GM12878 (cell line): ENCODE results near the gene OXCT2. TPM values are rescaled to one million over a fixed set of nuclear protein-coding genes. Genes with fewer than 3 reads are reported as not detected.

ENCODE experiments used
- ATAC-seq: fragments of 200-7000 bp; cut with Tn5 transposase; 3 replicates; pipeline ENCODE4 v1.9.1; 2020; ENCODE audit warnings: mild to moderate bottlenecking, moderate library complexity
- BruUV-seq: library from RNA; stranded (reverse); fragments of 400-500 nt; replicated peaks from 2 replicates; lab custom pipeline; 2021; lab: Mats Ljungman, UMichigan
- CTCF ChIA-PET: fragments of 300-600 bp; sonication (Branson Sonifier 250); formaldehyde crosslinking; extraction: SDS; loops from one replicate; lab custom pipeline; 2021; ENCODE audit warnings: inconsistent platforms; lab: Yijun Ruan, JAX
- POLR2A ChIA-PET: fragments of 350-600 bp; formaldehyde crosslinking; extraction: SDS; loops from one replicate; lab custom pipeline; 2021; ENCODE audit warnings: inconsistent platforms; lab: Charles Lee
- RAD21 ChIA-PET: fragments of 300-600 bp; sonication (Branson Sonifier 250); formaldehyde crosslinking; loops from one replicate; lab custom pipeline; 2023; ENCODE audit warnings: antibody characterized with exemption; ENCODE audit not compliant: unreplicated experiment; lab: Charles Lee
- SMC1A ChIA-PET: fragments of 300-600 bp; sonication (Branson Sonifier 250); formaldehyde crosslinking; loops from one replicate; lab custom pipeline; 2023; ENCODE audit not compliant: unreplicated experiment, uncharacterized antibody; lab: Charles Lee
- DNase-seq: peaks from one replicate; pipeline ENCODE4 v3.0.0-alpha.2; 2011; ENCODE audit warnings: low read depth, low spot score
- FAIRE-seq: peaks from 3 replicates; lab custom pipeline; 2011; peaks lifted over from hg19 to GRCh38; lab: Jason Lieb, UNC
- H2AFZ ChIP-seq: 2 replicates; pipeline ENCODE4 v1.6.0; 2011; ENCODE audit warnings: low read depth, low read length, control low read depth; ENCODE audit not compliant: control insufficient read depth
- H3K27ac ChIP-seq: 2 replicates; pipeline ENCODE4 v1.5.1; 2011; ENCODE audit warnings: control low read depth; ENCODE audit not compliant: control insufficient read depth, insufficient read depth
- H3K27me3 ChIP-seq, 2 experiments: replicated peaks in 1 of 2; 2 replicates each; pipeline versions ENCODE4 v1.6.0 to v1.6.1; 2011; ENCODE audit warnings: low read length in 1 of 2; ENCODE audit not compliant: control insufficient read depth in 2 of 2, insufficient read depth in 2 of 2
- H3K36me3 ChIP-seq, 2 experiments: 2 replicates each; pipeline ENCODE4 v1.5.1; 2011; ENCODE audit warnings: low read length in 1 of 2; ENCODE audit not compliant: control insufficient read depth in 2 of 2, insufficient read depth in 2 of 2
- H3K4me1 ChIP-seq: 2 replicates; pipeline ENCODE4 v1.6.1; 2011; ENCODE audit warnings: mild to moderate bottlenecking, low read length, moderate library complexity, mixed read lengths; ENCODE audit not compliant: control insufficient read depth, insufficient read depth
- H3K4me2 ChIP-seq: 2 replicates; pipeline ENCODE4 v1.6.0; 2011; ENCODE audit warnings: control low read depth; ENCODE audit not compliant: control insufficient read depth, insufficient read depth
- H3K4me3 ChIP-seq: fragments of 200-600 bp; sonication (generic); 2 replicates; pipeline ENCODE4 v1.5.1; 2016
- H3K79me2 ChIP-seq: 2 replicates; pipeline ENCODE4 v1.6.0; 2011; ENCODE audit warnings: low read length; ENCODE audit not compliant: control insufficient read depth, insufficient read depth
- H3K9ac ChIP-seq: 2 replicates; pipeline ENCODE4 v1.8.0; 2011; ENCODE audit warnings: low read length, control low read depth, mixed read lengths; ENCODE audit not compliant: control insufficient read depth, insufficient read depth
- H3K9me3 ChIP-seq: replicated peaks from 3 replicates; pipeline ENCODE4 v1.5.1; 2011; ENCODE audit warnings: mild to moderate bottlenecking, low read length; ENCODE audit not compliant: control insufficient read depth, insufficient read depth
- H4K20me1 ChIP-seq: 2 replicates; pipeline ENCODE4 v1.6.0; 2011; ENCODE audit not compliant: control insufficient read depth, insufficient read depth
- BCLAF1 ChIP-seq: fragments of 450-650 bp; IDR thresholded peaks from 2 replicates; pipeline ENCODE4 v1.6.1; 2017; ENCODE audit warnings: antibody characterized with exemption, mild to moderate bottlenecking, moderate library complexity
- CBX3 ChIP-seq: fragments of 200-600 bp; sonication (generic); IDR thresholded peaks from 2 replicates; pipeline ENCODE4 v1.6.1; 2016; ENCODE audit warnings: low read depth, borderline replicate concordance
- CBX5 ChIP-seq: sonication (generic); IDR thresholded peaks from 2 replicates; pipeline ENCODE4 v1.6.1; 2016; ENCODE audit warnings: low read depth, moderate library complexity, mild to moderate bottlenecking, inconsistent platforms
- SREBF2 ChIP-seq: IDR thresholded peaks from 2 replicates; pipeline ENCODE4 v1.6.1; 2012; ENCODE audit warnings: mild to moderate bottlenecking, low read length
- WGBS: methylation state at CpG from one replicate; pipeline ENCODE4 v1.1.6; 2016; ENCODE audit warnings: low lambda C conversion rate; ENCODE audit not compliant: insufficient replicate concordance, insufficient coverage; ENCODE audit errors: missing lambda C conversion rate; 5-methylcytosine and 5-hydroxymethylcytosine counted together
- in situ Hi-C: fragments of 300-500 bp; cut with MboI; formaldehyde crosslinking; loops from 9 replicates; pipeline ENCODE4 v1.14.3; 2018; ENCODE audit warnings: mixed read lengths
- intact Hi-C: fragments of 100-400 bp; cut with micrococcal nuclease; formaldehyde crosslinking; loops from one replicate; pipeline ENCODE4 v1.14.2; 2022; ENCODE audit not compliant: unreplicated experiment
- polyA plus RNA-seq, 11 experiments: library from polyadenylated mRNA; depleted of rRNA in 4 of 11; unstranded in 6 of 11; stranded (reverse) in 5 of 11; fragments of >200 nt; fragmentation: Nextera tagmentation in 4 of 11; fragmentation: Illumina TruSeq in 1 of 11; extraction: Ambion mirVana in 4 of 11; extraction: Trizol in 1 of 11; gene quantifications; 1 replicate in 1 of 11; 2 replicates in 10 of 11; pipeline versions ENCODE4 v1.2.1 to v1.2.3, GENCODE V29; 2011 to 2016; ENCODE audit warnings: inconsistent platforms in 2 of 11, missing spikeins in 2 of 11, low read depth in 1 of 11
- total RNA-seq, 4 experiments: library from RNA; depleted of rRNA in 3 of 4; stranded (reverse); fragments of >200 nt in 3 of 4; fragmentation: Illumina TruSeq in 1 of 4; extraction: Trizol in 1 of 4; gene quantifications; 2 replicates each; pipeline versions ENCODE4 v1.2.1 to v1.2.3, GENCODE V29; 2013 to 2021
- TF ChIP-seq, protein P1 (sequence below): fragments of 450-650 bp; IDR thresholded peaks from 2 replicates; pipeline ENCODE4 v1.6.1; 2016; ENCODE audit warnings: mild to moderate bottlenecking
- TF ChIP-seq, protein P2 (sequence below): fragments of 450-650 bp; IDR thresholded peaks from 2 replicates; pipeline ENCODE4 v1.6.1; 2017; ENCODE audit warnings: mild to moderate bottlenecking, moderate library complexity

OXCT2 gene
- total and polyA plus RNA-seq, 10 of the 15 experiments (the other 5 are each of a cell fraction or from before 2014, with no cell fraction given) = 0.06 to 1.9 (median 0.59) TPM

GRCh38 chr1:39754026-39754570 lies 17.1 kb downstream of the OXCT2 start:
- TF ChIP-seq, protein P1, sequence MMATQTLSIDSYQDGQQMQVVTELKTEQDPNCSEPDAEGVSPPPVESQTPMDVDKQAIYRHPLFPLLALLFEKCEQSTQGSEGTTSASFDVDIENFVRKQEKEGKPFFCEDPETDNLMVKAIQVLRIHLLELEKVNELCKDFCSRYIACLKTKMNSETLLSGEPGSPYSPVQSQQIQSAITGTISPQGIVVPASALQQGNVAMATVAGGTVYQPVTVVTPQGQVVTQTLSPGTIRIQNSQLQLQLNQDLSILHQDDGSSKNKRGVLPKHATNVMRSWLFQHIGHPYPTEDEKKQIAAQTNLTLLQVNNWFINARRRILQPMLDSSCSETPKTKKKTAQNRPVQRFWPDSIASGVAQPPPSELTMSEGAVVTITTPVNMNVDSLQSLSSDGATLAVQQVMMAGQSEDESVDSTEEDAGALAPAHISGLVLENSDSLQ = no peak
- TF ChIP-seq, all 136 proteins: peak for 0
- CTCF ChIA-PET = interaction anchor here (1.2 kb wide), 1 partner anchor 140 kb away, joined by 3 read pairs; no protein-coding TSS in a partner anchor
- Histone ChIP-seq H3K4me3 (no peak overlapping the region), H3K4me1 (no peaks in the 10 kb centered on the region), H3K27ac (no peak overlapping the region), H3K36me3 (peaks cover 22 to 42% of the 10 kb centered on the region in 2 experiments), H3K79me2 (no peaks in the 10 kb centered on the region), H3K4me2 (no peak overlapping the region), H3K27me3 (no peaks in the 10 kb centered on the region), H3K9ac (no peak overlapping the region), H3K9me3 (no peaks in the 10 kb centered on the region), H4K20me1 (no peaks in the 10 kb centered on the region), H2AFZ (no peak overlapping the region)
- intact Hi-C loops (no loop called here), in situ Hi-C loops (no loop called here)
- RAD21 ChIA-PET = no interaction called here
- DNase-seq = no peak
- WGBS = 52% methylated on average over 2 of the region's 2 CpGs
- no TSS peak for BruUV-seq
- FAIRE-seq = no peak
- no peak for ATAC-seq
- SMC1A ChIA-PET = no interaction called here
- POLR2A ChIA-PET = no interaction called here

GRCh38 chr1:39753132-39754025 lies 17.8 kb downstream of the OXCT2 start:
- Histone ChIP-seq H3K4me2 (no peak overlapping the region), H3K9ac (no peak overlapping the region), H4K20me1 (no peaks in the 10 kb centered on the region), H3K36me3 (peaks cover 25 to 47% of the 10 kb centered on the region in 2 experiments), H3K27me3 (no peaks in the 10 kb centered on the region), H3K9me3 (no peaks in the 10 kb centered on the region), H3K4me1 (no peaks in the 10 kb centered on the region), H3K27ac (no peak overlapping the region), H2AFZ (no peak overlapping the region), H3K79me2 (no peaks in the 10 kb centered on the region), H3K4me3 (no peak overlapping the region)
- CTCF ChIA-PET = interaction anchor here (1.2 kb wide), 1 partner anchor 140 kb away, joined by 3 read pairs; no protein-coding TSS in a partner anchor
- no peak for FAIRE-seq
- SMC1A ChIA-PET = no interaction called here
- TF ChIP-seq CBX5 (no peak), CBX3 (no peak), BCLAF1 (no peak), SREBF2 (no peak)
- TF ChIP-seq, protein P2, sequence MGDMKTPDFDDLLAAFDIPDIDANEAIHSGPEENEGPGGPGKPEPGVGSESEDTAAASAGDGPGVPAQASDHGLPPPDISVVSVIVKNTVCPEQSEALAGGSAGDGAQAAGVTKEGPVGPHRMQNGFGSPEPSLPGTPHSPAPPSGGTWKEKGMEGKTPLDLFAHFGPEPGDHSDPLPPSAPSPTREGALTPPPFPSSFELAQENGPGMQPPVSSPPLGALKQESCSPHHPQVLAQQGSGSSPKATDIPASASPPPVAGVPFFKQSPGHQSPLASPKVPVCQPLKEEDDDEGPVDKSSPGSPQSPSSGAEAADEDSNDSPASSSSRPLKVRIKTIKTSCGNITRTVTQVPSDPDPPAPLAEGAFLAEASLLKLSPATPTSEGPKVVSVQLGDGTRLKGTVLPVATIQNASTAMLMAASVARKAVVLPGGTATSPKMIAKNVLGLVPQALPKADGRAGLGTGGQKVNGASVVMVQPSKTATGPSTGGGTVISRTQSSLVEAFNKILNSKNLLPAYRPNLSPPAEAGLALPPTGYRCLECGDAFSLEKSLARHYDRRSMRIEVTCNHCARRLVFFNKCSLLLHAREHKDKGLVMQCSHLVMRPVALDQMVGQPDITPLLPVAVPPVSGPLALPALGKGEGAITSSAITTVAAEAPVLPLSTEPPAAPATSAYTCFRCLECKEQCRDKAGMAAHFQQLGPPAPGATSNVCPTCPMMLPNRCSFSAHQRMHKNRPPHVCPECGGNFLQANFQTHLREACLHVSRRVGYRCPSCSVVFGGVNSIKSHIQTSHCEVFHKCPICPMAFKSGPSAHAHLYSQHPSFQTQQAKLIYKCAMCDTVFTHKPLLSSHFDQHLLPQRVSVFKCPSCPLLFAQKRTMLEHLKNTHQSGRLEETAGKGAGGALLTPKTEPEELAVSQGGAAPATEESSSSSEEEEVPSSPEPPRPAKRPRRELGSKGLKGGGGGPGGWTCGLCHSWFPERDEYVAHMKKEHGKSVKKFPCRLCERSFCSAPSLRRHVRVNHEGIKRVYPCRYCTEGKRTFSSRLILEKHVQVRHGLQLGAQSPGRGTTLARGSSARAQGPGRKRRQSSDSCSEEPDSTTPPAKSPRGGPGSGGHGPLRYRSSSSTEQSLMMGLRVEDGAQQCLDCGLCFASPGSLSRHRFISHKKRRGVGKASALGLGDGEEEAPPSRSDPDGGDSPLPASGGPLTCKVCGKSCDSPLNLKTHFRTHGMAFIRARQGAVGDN = no peak
- intact Hi-C loops = no loop called here
- WGBS = 91% methylated on average over 16 of the region's 16 CpGs
- RAD21 ChIA-PET = no interaction called here
- TSS peak; percentile 15 for BruUV-seq
- no peak for DNase-seq
- in situ Hi-C loops = no loop called here
- ATAC-seq = no peak
- POLR2A ChIA-PET = no interaction called here
